HepG2 (cell line): ENCODE measurements around the gene PKP4. TPM values are rescaled to one million over a fixed set of nuclear protein-coding genes. Genes with fewer than 3 reads are reported as not detected.
A peak's percentile ranks its signal among the peaks of the same experiment; 100 is the strongest.

Source experiments
- ATAC-seq: fragments of 200-7000 bp; cut with Tn5 transposase; 3 replicates; pipeline ENCODE4 v1.9.1; 2020; ENCODE audit warnings: mild to moderate bottlenecking, moderate library complexity
- BruUV-seq: library from RNA; stranded (reverse); fragments of 400-500 nt; replicated peaks from 2 replicates; lab custom pipeline; 2021; lab: Mats Ljungman, UMichigan
- CTCF ChIA-PET: fragments of 300-600 bp; formaldehyde crosslinking; extraction: SDS; loops from one replicate; lab custom pipeline; 2021; ENCODE audit warnings: low total read pairs, inconsistent platforms, low intra/inter-chr PET ratio; lab: Yijun Ruan, JAX
- POLR2A ChIA-PET: fragments of 350-600 bp; sonication (Branson Sonifier 250); formaldehyde crosslinking; loops from one replicate; lab custom pipeline; 2020; ENCODE audit warnings: antibody characterized with exemption, inconsistent platforms; lab: Yijun Ruan, JAX
- DNase-seq: peaks from one replicate; pipeline ENCODE4 v3.0.0-alpha.2; 2015; ENCODE audit warnings: low spot score
- FAIRE-seq: peaks from 3 replicates; lab custom pipeline; 2011; peaks lifted over from hg19 to GRCh38; lab: Jason Lieb, UNC
- H2AFZ ChIP-seq: one replicate; pipeline ENCODE4 v1.6.1; 2011; ENCODE audit warnings: low read length, inconsistent platforms
- H3K27ac ChIP-seq: fragments of 300-600 bp; 3 replicates; pipeline ENCODE4 v1.8.0; 2011; ENCODE audit warnings: mixed run types, mild to moderate bottlenecking, mixed read lengths, low read length, inconsistent platforms; ENCODE audit not compliant: insufficient read depth; ENCODE audit errors: extremely low read length
- H3K27me3 ChIP-seq, 2 experiments: fragments of 200-600 bp in 1 of 2; 2 replicates in 1 of 2; 3 replicates in 1 of 2; pipeline versions ENCODE4 v1.6.0 to v1.8.0; 2011; ENCODE audit warnings: low read length in 2 of 2, mild to moderate bottlenecking in 2 of 2, moderate library complexity in 2 of 2, inconsistent platforms in 1 of 2; ENCODE audit not compliant: insufficient read depth in 2 of 2, control insufficient read depth in 1 of 2
- H3K36me3 ChIP-seq, 2 experiments: fragments of 200-600 bp in 1 of 2; replicated peaks in 1 of 2; 2 replicates in 1 of 2; 3 replicates in 1 of 2; pipeline versions ENCODE4 v1.5.1 to v1.8.0; 2011; ENCODE audit warnings: low read length in 2 of 2, inconsistent platforms in 1 of 2; ENCODE audit not compliant: insufficient read depth in 2 of 2, control insufficient read depth in 1 of 2
- H3K4me1 ChIP-seq: 2 replicates; pipeline ENCODE4 v1.5.1; 2012; ENCODE audit warnings: low read length, inconsistent platforms; ENCODE audit not compliant: insufficient read depth
- H3K4me2 ChIP-seq: 2 replicates; pipeline ENCODE4 v1.6.0; 2011; ENCODE audit warnings: low read depth, low read length, inconsistent platforms
- H3K4me3 ChIP-seq, 3 experiments: fragments of 200-600 bp in 1 of 3; sonication (generic), shearing (Covaris generic) in 1 of 3; replicated peaks in 1 of 3; 2 replicates each; pipeline ENCODE4 v1.5.1; 2011 to 2016; ENCODE audit warnings: low read length in 3 of 3, inconsistent platforms in 2 of 3, low read depth in 2 of 3, mild to moderate bottlenecking in 2 of 3, control low read depth in 1 of 3, mixed read lengths in 1 of 3; ENCODE audit not compliant: insufficient read depth in 1 of 3
- H3K79me2 ChIP-seq: one replicate; pipeline ENCODE4 v1.6.1; 2011; ENCODE audit warnings: low read length, inconsistent platforms; ENCODE audit not compliant: insufficient read depth
- H3K9ac ChIP-seq: 2 replicates; pipeline ENCODE4 v1.6.0; 2011; ENCODE audit warnings: mild to moderate bottlenecking, low read depth, low read length, inconsistent platforms; ENCODE audit not compliant: insufficient read depth
- H3K9me3 ChIP-seq: 2 replicates; pipeline ENCODE4 v1.5.1; 2012; ENCODE audit warnings: mild to moderate bottlenecking, low read length
- H4K20me1 ChIP-seq: 2 replicates; pipeline ENCODE4 v1.6.0; 2011; ENCODE audit warnings: inconsistent platforms, mild to moderate bottlenecking, low read length, moderate library complexity; ENCODE audit not compliant: insufficient read depth
- CBX2 ChIP-seq, 2 experiments: fragments of 200-600 bp in 1 of 2; sonication (generic); formaldehyde crosslinking in 1 of 2; IDR thresholded peaks; 2 replicates each; pipeline versions ENCODE4 v1.7.0 to v1.8.1; 2018 to 2022; ENCODE audit warnings: low read depth in 2 of 2, low read length in 1 of 2, mild to moderate bottlenecking in 1 of 2, missing genetic modification reagents in 1 of 2
- CEBPG ChIP-seq: IDR thresholded peaks from 2 replicates; pipeline ENCODE4 v1.6.1; 2016
- FOXA3 ChIP-seq: IDR thresholded peaks from 2 replicates; pipeline ENCODE4 v1.6.1; 2016; ENCODE audit warnings: missing genetic modification reagents, missing compliant biosample characterization
- FOXP1 ChIP-seq, 2 experiments: fragments of 450-650 bp in 1 of 2; IDR thresholded peaks; 2 replicates each; pipeline ENCODE4 v1.6.1; 2017 to 2018; ENCODE audit warnings: antibody characterized with exemption in 1 of 2
- GATAD1 ChIP-seq: IDR thresholded peaks from 2 replicates; pipeline ENCODE4 v1.6.1; 2016; ENCODE audit warnings: missing genetic modification reagents, missing compliant biosample characterization
- GATAD2A ChIP-seq: IDR thresholded peaks from 2 replicates; pipeline ENCODE4 v1.6.1; 2016
- HDAC6 ChIP-seq: fragments of 200-600 bp; sonication (generic); IDR thresholded peaks from 2 replicates; pipeline ENCODE4 v1.7.0; 2017; ENCODE audit warnings: mild to moderate bottlenecking, antibody characterized with exemption, low read length, low read depth
- HMG20A ChIP-seq: IDR thresholded peaks from 2 replicates; pipeline ENCODE4 v1.6.1; 2016; ENCODE audit warnings: borderline replicate concordance
- NCOA2 ChIP-seq: sonication (generic); formaldehyde crosslinking; IDR thresholded peaks from 2 replicates; pipeline ENCODE4 v1.8.0; 2022; ENCODE audit warnings: inconsistent platforms
- NFKBIZ ChIP-seq: IDR thresholded peaks from 2 replicates; pipeline ENCODE4 v1.6.1; 2018; ENCODE audit warnings: missing genetic modification reagents, missing compliant biosample characterization
- PRMT3 ChIP-seq: sonication (generic); formaldehyde crosslinking; IDR thresholded peaks from 2 replicates; pipeline ENCODE4 v1.8.1; 2022; ENCODE audit warnings: low read depth, mild to moderate bottlenecking, moderate library complexity, missing genetic modification reagents, borderline replicate concordance
- THAP11 ChIP-seq: IDR thresholded peaks from 2 replicates; pipeline ENCODE4 v1.6.1; 2016; ENCODE audit warnings: missing biosample characterization, missing genetic modification reagents
- ZNF546 ChIP-seq: sonication (generic); formaldehyde crosslinking; conservative IDR thresholded peaks from 2 replicates; pipeline ENCODE4 v1.8.1; 2023; ENCODE audit warnings: mild to moderate bottlenecking, missing genetic modification reagents
- ZNF563 ChIP-seq: sonication (generic); formaldehyde crosslinking; IDR thresholded peaks from 2 replicates; pipeline ENCODE4 v1.8.0; 2022; ENCODE audit warnings: mild to moderate bottlenecking, moderate library complexity, missing genetic modification reagents
- ZNF644 ChIP-seq: IDR thresholded peaks from 2 replicates; pipeline ENCODE4 v1.6.1; 2016; ENCODE audit warnings: low read depth
- ZNF749 ChIP-seq: sonication (generic); formaldehyde crosslinking; IDR thresholded peaks from 2 replicates; pipeline ENCODE4 v1.8.0; 2022; ENCODE audit warnings: mild to moderate bottlenecking, missing genetic modification reagents, moderate library complexity, borderline replicate concordance
- WGBS: methylation state at CpG from one replicate; pipeline ENCODE4 v1.1.6; 2017; ENCODE audit warnings: low lambda C conversion rate; 5-methylcytosine and 5-hydroxymethylcytosine counted together
- in situ Hi-C: cut with HindIII; loops from 2 replicates; pipeline ENCODE4 v1.10.0; 2017; ENCODE audit warnings: low pct_unique_long_range_greater_than_20kb; ENCODE audit not compliant: extremely low pct_ligation_motif_present
- intact Hi-C: fragments of 100-400 bp; cut with micrococcal nuclease; formaldehyde crosslinking; loops from one replicate; pipeline ENCODE4 v1.10.0; 2022; ENCODE audit not compliant: unreplicated experiment
- polyA plus RNA-seq, 8 experiments: library from polyadenylated mRNA; depleted of rRNA in 3 of 8; stranded (reverse) in 7 of 8; unstranded in 1 of 8; fragments of >200 nt; fragmentation: Illumina TruSeq in 4 of 8; extraction: Trizol in 4 of 8; gene quantifications; 2 replicates each; pipeline versions ENCODE4 v1.2.1 to v1.2.3, GENCODE V29; 2011 to 2016; ENCODE audit warnings: low read depth in 4 of 8, missing spikeins in 1 of 8, mixed read lengths in 1 of 8; ENCODE audit not compliant: insufficient read depth in 1 of 8
- total RNA-seq, 5 experiments: library from RNA; depleted of rRNA; stranded (reverse); fragments of >200 nt; fragmentation: Illumina TruSeq; extraction: Trizol; gene quantifications; 2 replicates each; pipeline ENCODE4 v1.2.3, GENCODE V29; 2016; ENCODE audit warnings: low read depth in 1 of 5
- TF ChIP-seq, protein P1 (sequence below), 2 experiments: fragments of 450-650 bp in 1 of 2; sonication (generic) in 1 of 2; formaldehyde crosslinking; IDR thresholded peaks; 2 replicates each; pipeline versions ENCODE4 v1.5.0 to v1.8.0; 2020 to 2022; ENCODE audit warnings: mild to moderate bottlenecking in 1 of 2, missing genetic modification reagents in 1 of 2
- TF ChIP-seq, protein P2 (sequence below): sonication (generic); formaldehyde crosslinking; IDR thresholded peaks from 2 replicates; pipeline ENCODE4 v1.4.0; 2020; ENCODE audit warnings: missing genetic modification reagents
- TF ChIP-seq, protein P3 (sequence below): IDR thresholded peaks from 2 replicates; pipeline ENCODE4 v1.4.0; 2020; ENCODE audit warnings: mild to moderate bottlenecking, missing genetic modification reagents
- TF ChIP-seq, protein P4 (sequence below): IDR thresholded peaks from 2 replicates; pipeline ENCODE4 v1.6.1; 2016; ENCODE audit warnings: missing compliant biosample characterization, missing genetic modification reagents, borderline replicate concordance

PKP4 gene
- total and polyA plus RNA-seq, 2 of the 13 experiments (the other 11 are each of a cell fraction or from before 2014, with no cell fraction given) = 80.9 to 90.5 TPM

DNA sequence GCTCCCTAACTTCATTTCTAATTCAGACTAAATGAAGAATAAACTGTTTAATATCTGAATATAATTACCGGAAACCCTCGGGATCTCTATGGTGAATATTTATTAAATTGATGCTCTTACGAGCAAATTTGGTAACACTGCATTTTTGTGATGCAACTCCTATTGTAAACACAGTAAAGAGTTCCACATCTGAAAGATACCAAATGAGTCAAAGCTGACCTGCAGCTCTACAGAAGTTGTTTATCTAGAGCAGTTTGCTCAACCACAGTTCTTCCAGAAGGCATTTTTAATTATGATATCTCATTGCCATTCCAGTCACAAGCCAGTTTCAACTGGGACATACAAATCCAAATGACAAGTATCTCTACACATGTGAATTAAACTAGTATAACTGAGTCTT lies 129.7 kb downstream of the PKP4 start:
- no peak overlapping the region for H3K4me2 ChIP-seq
- 38% methylated on average over 3 of the region's 3 CpGs for WGBS
- FAIRE-seq (no peak), ATAC-seq (peak; percentile 77), DNase-seq (peak; percentile 79)
- H2AFZ ChIP-seq = no peak overlapping the region
- H3K4me3 ChIP-seq = no peak overlapping the region
- intact Hi-C loops (no loop called here), in situ Hi-C loops (no loop called here)
- H3K36me3 ChIP-seq = peaks cover 1 to 24% of the 10 kb centered on the region in 2 experiments; a peak in 4 of 5 replicates
- POLR2A ChIA-PET = interaction anchor here (1.2 kb wide), 1 partner anchor 128 kb away, joined by 3 read pairs; no protein-coding TSS in a partner anchor
- H3K9me3 ChIP-seq = no peaks in the 10 kb centered on the region
- H3K27me3 ChIP-seq = no peaks in the 10 kb centered on the region
- CTCF ChIA-PET = no interaction called here
- no peak overlapping the region for H3K27ac ChIP-seq
- H4K20me1 ChIP-seq = peaks cover 7% of the 10 kb centered on the region; the same call in 1 of the 2 replicates
- peaks cover 9% of the 10 kb centered on the region for H3K79me2 ChIP-seq
- no peak overlapping the region for H3K9ac ChIP-seq
- H3K4me1 ChIP-seq = peaks cover 9% of the 10 kb centered on the region
- BruUV-seq = no TSS peak
- 0 out of 2 replicates have a peak, but pooled peaks have one; percentile 32 for TF ChIP-seq THAP11 (CRISPR knock-in tag)
- TF ChIP-seq ZNF563 (CRISPR knock-in tag) = no peak
- peak; percentile 78 for TF ChIP-seq GATAD2A
- TF ChIP-seq GATAD1 (CRISPR knock-in tag) = no peak
- no peak for TF ChIP-seq PRMT3 (CRISPR knock-in tag)
- no peak for TF ChIP-seq NFKBIZ
- TF ChIP-seq NCOA2 (CRISPR knock-in tag) = 0 out of 2 replicates have a peak, but pooled peaks have one; percentile 26
- TF ChIP-seq, protein P1, sequence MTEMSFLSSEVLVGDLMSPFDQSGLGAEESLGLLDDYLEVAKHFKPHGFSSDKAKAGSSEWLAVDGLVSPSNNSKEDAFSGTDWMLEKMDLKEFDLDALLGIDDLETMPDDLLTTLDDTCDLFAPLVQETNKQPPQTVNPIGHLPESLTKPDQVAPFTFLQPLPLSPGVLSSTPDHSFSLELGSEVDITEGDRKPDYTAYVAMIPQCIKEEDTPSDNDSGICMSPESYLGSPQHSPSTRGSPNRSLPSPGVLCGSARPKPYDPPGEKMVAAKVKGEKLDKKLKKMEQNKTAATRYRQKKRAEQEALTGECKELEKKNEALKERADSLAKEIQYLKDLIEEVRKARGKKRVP (CRISPR knock-in tag; IDR thresholded peaks at IDR 0.05) = peak in 1 of 2 experiments; percentile 80; a peak in 2 of 4 replicates
- TF ChIP-seq, protein P2, sequence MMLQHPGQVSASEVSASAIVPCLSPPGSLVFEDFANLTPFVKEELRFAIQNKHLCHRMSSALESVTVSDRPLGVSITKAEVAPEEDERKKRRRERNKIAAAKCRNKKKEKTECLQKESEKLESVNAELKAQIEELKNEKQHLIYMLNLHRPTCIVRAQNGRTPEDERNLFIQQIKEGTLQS = no peak
- TF ChIP-seq HDAC6 = no peak
- peak; percentile 84 for TF ChIP-seq FOXA3 (CRISPR knock-in tag)
- 0 out of 2 replicates have a peak, but pooled peaks have one; percentile 34 for TF ChIP-seq ZNF644 (CRISPR knock-in tag)
- TF ChIP-seq, protein P3, sequence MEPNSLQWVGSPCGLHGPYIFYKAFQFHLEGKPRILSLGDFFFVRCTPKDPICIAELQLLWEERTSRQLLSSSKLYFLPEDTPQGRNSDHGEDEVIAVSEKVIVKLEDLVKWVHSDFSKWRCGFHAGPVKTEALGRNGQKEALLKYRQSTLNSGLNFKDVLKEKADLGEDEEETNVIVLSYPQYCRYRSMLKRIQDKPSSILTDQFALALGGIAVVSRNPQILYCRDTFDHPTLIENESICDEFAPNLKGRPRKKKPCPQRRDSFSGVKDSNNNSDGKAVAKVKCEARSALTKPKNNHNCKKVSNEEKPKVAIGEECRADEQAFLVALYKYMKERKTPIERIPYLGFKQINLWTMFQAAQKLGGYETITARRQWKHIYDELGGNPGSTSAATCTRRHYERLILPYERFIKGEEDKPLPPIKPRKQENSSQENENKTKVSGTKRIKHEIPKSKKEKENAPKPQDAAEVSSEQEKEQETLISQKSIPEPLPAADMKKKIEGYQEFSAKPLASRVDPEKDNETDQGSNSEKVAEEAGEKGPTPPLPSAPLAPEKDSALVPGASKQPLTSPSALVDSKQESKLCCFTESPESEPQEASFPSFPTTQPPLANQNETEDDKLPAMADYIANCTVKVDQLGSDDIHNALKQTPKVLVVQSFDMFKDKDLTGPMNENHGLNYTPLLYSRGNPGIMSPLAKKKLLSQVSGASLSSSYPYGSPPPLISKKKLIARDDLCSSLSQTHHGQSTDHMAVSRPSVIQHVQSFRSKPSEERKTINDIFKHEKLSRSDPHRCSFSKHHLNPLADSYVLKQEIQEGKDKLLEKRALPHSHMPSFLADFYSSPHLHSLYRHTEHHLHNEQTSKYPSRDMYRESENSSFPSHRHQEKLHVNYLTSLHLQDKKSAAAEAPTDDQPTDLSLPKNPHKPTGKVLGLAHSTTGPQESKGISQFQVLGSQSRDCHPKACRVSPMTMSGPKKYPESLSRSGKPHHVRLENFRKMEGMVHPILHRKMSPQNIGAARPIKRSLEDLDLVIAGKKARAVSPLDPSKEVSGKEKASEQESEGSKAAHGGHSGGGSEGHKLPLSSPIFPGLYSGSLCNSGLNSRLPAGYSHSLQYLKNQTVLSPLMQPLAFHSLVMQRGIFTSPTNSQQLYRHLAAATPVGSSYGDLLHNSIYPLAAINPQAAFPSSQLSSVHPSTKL (CRISPR knock-in tag) = peak; percentile 67
- TF ChIP-seq CEBPG (CRISPR knock-in tag) = peak; percentile 81
- TF ChIP-seq, protein P4, sequence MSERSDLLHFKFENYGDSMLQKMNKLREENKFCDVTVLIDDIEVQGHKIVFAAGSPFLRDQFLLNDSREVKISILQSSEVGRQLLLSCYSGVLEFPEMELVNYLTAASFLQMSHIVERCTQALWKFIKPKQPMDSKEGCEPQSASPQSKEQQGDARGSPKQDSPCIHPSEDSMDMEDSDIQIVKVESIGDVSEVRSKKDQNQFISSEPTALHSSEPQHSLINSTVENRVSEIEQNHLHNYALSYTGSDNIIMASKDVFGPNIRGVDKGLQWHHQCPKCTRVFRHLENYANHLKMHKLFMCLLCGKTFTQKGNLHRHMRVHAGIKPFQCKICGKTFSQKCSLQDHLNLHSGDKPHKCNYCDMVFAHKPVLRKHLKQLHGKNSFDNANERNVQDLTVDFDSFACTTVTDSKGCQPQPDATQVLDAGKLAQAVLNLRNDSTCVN (CRISPR knock-in tag) = peak; percentile 64; the same call in 1 of the 2 replicates
- no peak for TF ChIP-seq CBX2 (IDR thresholded peaks at IDR 0.05; ENCODE audit: low read depth, low read length)
- TF ChIP-seq CBX2 (CRISPR knock-in tag; IDR thresholded peaks at IDR 0.05; ENCODE audit: low read depth) = no peak
- TF ChIP-seq HMG20A (CRISPR knock-in tag) = peak; percentile 32; the same call in 1 of the 2 replicates
- TF ChIP-seq ZNF749 (CRISPR knock-in tag) = no peak
- TF ChIP-seq ZNF546 (CRISPR knock-in tag) = no peak
- TF ChIP-seq FOXP1 (IDR thresholded peaks at IDR 0.05) = no peak
- peak; percentile 57 for TF ChIP-seq FOXP1 (CRISPR knock-in tag; IDR thresholded peaks at IDR 0.05)
